Measurements from ENCODE around the gene PIGQ. TPM values are rescaled to one million over a fixed set of nuclear protein-coding genes. Genes with fewer than 3 reads are reported as not detected.

The PIGQ gene
- total and polyA plus RNA-seq, 2 of the 8 experiments (the other 6 are each of a cell fraction or from before 2014, with no cell fraction given) = 36.0 to 49.2 TPM

GRCh38 chr16:543301-544164 is 26.2 kb upstream of the PIGQ start (continued):
- no peak for TF ChIP-seq CTCF (IDR thresholded peaks at IDR 0.05; ENCODE audit: control extremely low read depth in 1 of 3, insufficient read depth in 1 of 3, low read depth in 1 of 3, low read length in 3 of 3)
- no peak for TF ChIP-seq RAD21 (IDR thresholded peaks at IDR 0.05 in 1 of 2, conservative IDR thresholded peaks at IDR 0.05 in 1 of 2; ENCODE audit: low read depth in 2 of 2, low read length in 2 of 2)
- no peak for TF ChIP-seq RBBP5 (IDR thresholded peaks at IDR 0.05; ENCODE audit: borderline replicate concordance, low read depth, low read length)
- no peak for TF ChIP-seq USF2 (IDR thresholded peaks at IDR 0.05; ENCODE audit: low read length)

Data from H1 (cell line).